Stimulated activated memory B cell treated with anti-CD40 and anti-IgM and Interleukin-4, amounts not matched to agents 10 μg/mL and 1 μg/mL and 100 μg/mL, for 72 hours (primary cell): Measurements from ENCODE around the gene ATF6.
"Not testable (repeated sequence)": the region's sequence is repeated elsewhere in the genome, so short reads cannot be mapped to it uniquely, and the experiment has no call there.

Experiments used
- ATAC-seq: fragments of 150-1000 bp; cut with Tn5 transposase; 2 replicates; pipeline ENCODE4 v1.10.0; 2021
- H3K27ac Mint-ChIP-seq: one replicate; pipeline ENCODE4 v1.8.0; 2022; ENCODE audit warnings: mild to moderate bottlenecking, mixed read lengths
- H3K27me3 Mint-ChIP-seq: one replicate; pipeline ENCODE4 v1.8.0; 2022; ENCODE audit warnings: mixed read lengths
- H3K36me3 Mint-ChIP-seq: one replicate; pipeline ENCODE4 v1.8.0; 2022; ENCODE audit warnings: mixed read lengths
- H3K4me1 Mint-ChIP-seq: one replicate; pipeline ENCODE4 v1.8.0; 2022; ENCODE audit warnings: mixed read lengths
- H3K4me3 Mint-ChIP-seq: one replicate; pipeline ENCODE4 v1.8.0; 2022; ENCODE audit warnings: mild to moderate bottlenecking, moderate library complexity, mixed read lengths
- H3K9me3 Mint-ChIP-seq: one replicate; pipeline ENCODE4 v1.8.0; 2022; ENCODE audit warnings: mixed read lengths

ATF6 gene

DNA sequence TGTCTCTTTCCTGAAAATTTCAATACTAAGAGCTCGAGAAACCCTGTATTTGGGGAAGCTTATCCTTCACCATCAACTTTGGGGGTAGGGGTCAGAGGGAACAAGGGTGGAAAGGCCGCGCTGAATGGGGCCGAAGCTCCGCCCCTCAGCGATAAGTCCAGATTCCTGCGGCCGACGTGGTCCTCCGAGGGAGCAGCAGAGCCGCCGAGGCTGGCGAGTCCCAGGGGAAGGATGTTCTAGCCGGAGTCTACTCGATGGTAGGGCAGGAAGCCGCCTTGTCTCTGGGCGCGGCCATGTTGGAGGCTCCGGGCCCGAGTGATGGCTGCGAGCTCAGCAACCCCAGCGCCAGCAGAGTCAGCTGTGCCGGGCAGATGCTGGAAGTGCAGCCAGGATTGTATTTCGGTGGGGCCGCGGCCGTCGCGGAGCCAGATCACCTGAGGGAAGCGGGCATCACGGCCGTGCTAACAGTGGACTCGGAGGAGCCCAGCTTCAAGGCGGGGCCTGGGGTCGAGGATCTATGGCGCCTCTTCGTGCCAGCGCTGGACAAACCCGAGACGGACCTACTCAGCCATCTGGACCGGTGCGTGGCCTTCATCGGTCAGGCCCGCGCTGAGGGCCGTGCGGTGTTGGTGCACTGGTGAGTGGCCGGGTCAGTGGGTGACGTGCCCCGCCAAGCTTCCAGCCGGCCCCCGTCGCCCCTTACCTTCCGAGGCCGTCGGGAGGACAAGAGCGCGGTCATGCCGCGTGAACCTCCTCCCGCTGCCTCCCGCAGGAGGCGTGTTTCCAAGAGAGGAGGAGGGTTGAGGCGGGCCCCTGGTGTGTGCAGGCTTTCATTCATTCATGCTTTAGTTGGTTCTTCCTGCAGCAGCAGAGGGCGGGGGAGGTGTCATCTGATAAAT, 16.4 kb upstream of the ATF6 start, which contains the start of gene DUSP12:
TSS of gene DUSP12 (plus strand) at position 278 of the 899 bp plus-strand sequence. CDS start at position 294, 16 bp downstream.
- ATAC-seq, result peak; percentile 99
- Mint-ChIP-seq H3K27ac (peak within 1 kb of the TSS; percentile 99), H3K9me3 (peaks cover 5% of the 10 kb centered on the region), H3K27me3 (no peaks in the 10 kb centered on the region), H3K36me3 (peaks cover 13% of the 10 kb centered on the region), H3K4me1 (peaks cover 48% of the 10 kb centered on the region), H3K4me3 (peak within 1 kb of the TSS; percentile 100)

DNA sequence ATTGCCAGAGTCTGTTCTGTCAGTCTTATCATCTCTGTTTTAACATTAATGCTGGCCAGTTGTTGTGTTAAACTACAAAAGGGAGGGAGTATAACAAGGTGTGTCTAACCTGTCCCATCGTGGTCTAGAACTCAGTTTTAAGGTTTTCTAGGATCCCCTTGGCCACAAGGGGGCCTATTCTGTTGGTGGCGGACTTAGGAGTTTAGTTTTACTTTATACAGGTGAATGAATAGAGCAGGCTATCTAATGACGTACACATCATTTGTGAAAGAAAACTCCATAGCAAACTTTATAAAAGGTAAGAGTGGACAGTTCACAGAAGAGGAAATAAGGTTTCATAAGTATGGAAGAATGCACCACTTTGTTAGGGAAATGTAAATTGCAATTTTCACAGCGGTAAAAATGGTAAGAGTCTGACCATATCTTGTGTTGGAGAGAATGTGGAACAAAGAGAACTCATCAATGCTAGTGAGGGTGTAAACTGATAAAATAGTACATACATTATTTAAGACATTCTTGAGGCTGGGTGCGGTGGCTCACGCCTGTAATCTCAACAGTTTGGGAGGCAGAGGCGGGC, 2.5 kb upstream of the ATF6 start:
- Mint-ChIP-seq H3K4me3 (peak overlapping the region; percentile 53), H3K36me3 (peaks cover 6% of the 10 kb centered on the region), H3K9me3 (no peaks in the 10 kb centered on the region), H3K4me1 (peaks cover 39% of the 10 kb centered on the region), H3K27ac (peak overlapping the region; percentile 56), H3K27me3 (no peaks in the 10 kb centered on the region)
- peak; percentile 51 for ATAC-seq

DNA sequence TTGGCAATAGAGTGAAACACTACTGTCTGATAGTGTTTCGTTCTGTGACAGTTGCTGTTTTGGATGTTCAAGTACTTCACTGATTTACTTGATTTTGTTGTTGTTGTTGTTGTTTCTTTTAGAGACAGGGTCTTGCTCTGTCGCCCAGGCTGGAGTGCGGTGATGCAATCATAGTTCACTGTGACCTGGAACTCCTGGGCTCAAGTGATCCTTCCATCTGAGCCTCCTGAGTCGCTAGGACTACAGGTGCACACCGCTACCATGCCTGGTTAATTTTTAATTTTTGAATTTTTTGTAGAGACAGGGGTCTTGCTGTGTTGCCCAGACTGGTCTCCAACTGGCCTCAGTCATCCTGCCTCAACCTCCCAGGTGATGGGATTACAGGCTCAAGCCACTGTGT, 2.3 kb downstream of the ATF6 start:
- Mint-ChIP-seq H3K27ac (no peak overlapping the region), H3K4me1 (peaks cover 33% of the 10 kb centered on the region), H3K4me3 (no peak overlapping the region), H3K36me3 (no peaks in the 10 kb centered on the region), H3K27me3 (no peaks in the 10 kb centered on the region), H3K9me3 (no peaks in the 10 kb centered on the region)
- ATAC-seq, result no peak

DNA sequence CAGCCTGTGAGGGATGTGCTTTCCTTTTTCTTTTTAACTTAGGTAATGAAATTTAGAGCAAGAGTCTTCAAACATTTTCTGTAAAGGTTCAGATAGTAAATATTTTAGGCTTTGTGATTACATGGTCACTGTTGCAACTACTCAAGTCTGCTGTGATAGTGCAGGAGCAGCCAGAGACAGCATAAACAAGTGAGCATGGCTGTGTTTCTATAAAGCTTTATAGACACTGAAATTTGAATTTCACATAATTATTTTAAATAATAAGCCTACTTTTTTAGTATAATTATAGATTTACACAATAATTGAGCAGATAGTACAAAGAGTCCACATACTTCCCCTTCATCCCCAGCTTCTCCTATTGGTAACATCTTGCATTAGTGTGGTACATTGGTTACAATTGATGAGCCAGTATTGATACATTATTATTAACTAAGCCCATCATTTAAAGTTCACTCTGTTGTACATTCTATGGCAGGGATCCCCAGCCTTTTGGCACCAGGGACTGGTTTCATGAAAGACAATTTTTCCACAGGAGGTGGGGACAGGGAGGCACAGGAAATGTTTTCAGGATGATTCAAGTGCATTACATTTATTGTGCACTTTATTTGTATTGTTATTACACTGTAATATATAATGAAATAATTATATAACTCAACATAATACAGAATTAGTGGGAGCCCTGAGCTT, 3.0 kb downstream of the ATF6 start:
- Mint-ChIP-seq H3K27ac (no peak overlapping the region), H3K9me3 (no peaks in the 10 kb centered on the region), H3K4me3 (no peak overlapping the region), H3K36me3 (no peaks in the 10 kb centered on the region), H3K27me3 (no peaks in the 10 kb centered on the region), H3K4me1 (peaks cover 26% of the 10 kb centered on the region)
- no peak for ATAC-seq

DNA sequence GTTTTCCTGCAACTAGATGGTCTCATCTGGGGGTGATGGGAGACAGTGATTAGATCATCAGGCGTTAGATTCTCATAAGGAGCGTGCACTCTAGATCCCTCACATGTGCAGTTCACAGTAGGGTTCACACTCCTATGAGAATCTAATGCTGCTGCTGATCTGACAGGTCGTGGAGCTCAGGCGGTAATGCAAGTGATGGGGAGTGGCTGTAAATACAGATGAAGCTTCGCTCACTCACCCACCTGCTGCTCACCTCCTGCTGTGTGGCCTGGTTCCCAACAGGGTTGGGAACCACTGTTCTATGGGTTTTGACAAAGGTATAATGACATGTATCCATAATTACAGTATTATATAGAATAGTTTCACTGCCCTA, 3.5 kb downstream of the ATF6 start:
- H3K27ac Mint-ChIP-seq, H3K36me3 Mint-ChIP-seq, ATAC-seq, H3K9me3 Mint-ChIP-seq, H3K4me3 Mint-ChIP-seq, H3K27me3 Mint-ChIP-seq: not testable (repeated sequence)
- H3K4me1 Mint-ChIP-seq, result peaks cover 26% of the 10 kb centered on the region

DNA sequence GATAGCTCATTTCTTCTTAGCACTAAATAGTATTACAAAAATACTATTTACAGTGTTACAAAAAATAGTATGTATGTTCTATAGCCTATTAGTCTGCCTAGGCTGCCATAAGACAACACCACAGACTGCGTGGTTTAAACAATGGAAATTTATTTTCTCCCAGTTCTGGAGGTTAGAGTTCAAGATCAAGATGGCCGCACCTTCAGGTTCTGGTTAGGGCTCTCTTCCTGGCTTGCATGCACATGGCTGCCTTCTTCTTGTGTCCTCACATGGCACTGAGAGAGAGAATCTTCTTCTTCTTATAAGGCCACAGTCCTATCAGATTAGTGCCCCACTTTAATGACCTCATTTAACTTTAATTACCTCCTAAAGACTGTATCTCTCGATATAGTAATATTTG, 4.1 kb downstream of the ATF6 start:
- no peak overlapping the region for H3K27ac Mint-ChIP-seq
- H3K36me3 Mint-ChIP-seq, result no peaks in the 10 kb centered on the region
- H3K4me1 Mint-ChIP-seq, result peaks cover 26% of the 10 kb centered on the region
- no peak overlapping the region for H3K4me3 Mint-ChIP-seq
- H3K9me3 Mint-ChIP-seq, result no peaks in the 10 kb centered on the region
- no peak for ATAC-seq
- no peaks in the 10 kb centered on the region for H3K27me3 Mint-ChIP-seq

DNA sequence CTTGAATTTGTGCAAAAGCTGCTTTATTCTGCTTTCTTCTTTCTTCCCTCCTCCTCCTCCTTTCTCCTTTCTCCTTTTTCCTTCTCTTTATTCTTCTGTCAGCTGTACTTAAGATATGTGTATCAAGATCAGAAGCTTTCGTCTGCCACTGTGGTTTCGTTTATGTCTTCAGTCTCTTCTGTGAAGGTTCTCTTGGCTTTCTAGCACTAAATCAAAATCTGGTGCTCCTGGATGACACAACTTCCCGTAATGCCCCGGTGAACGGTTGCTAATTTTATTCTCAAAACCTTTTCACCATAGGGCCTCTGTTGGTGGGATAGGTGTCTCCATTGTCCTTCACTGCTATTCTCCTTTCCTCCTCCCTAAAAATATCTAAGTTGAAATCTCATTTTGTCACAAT, 5.0 kb downstream of the ATF6 start:
- Mint-ChIP-seq H3K9me3 (no peaks in the 10 kb centered on the region), H3K4me3 (no peak overlapping the region), H3K4me1 (peaks cover 26% of the 10 kb centered on the region), H3K27me3 (no peaks in the 10 kb centered on the region), H3K27ac (no peak overlapping the region), H3K36me3 (no peaks in the 10 kb centered on the region)
- ATAC-seq, result no peak

DNA sequence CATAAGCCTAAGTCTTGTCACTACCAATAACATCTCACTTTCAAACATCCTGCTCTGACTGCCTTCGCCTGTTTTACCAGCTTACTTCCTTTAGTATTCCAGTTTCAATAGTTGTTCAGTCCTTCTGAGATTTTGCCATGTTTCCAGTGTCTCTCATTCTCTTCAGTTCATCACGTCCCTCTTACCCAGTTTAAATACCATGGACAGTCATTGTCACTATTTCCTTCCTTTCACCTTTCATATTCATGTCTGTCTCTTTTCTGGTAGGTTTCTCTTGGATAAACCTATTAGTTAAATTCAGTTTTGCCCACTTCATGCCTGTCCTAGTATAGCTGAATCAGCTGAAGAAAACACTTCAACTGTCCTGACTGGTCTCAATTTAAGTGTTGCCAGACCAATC, 5.9 kb downstream of the ATF6 start:
- no peak for ATAC-seq
- Mint-ChIP-seq H3K27me3 (no peaks in the 10 kb centered on the region), H3K36me3 (no peaks in the 10 kb centered on the region), H3K9me3 (no peaks in the 10 kb centered on the region), H3K4me3 (no peak overlapping the region), H3K4me1 (peaks cover 22% of the 10 kb centered on the region), H3K27ac (no peak overlapping the region)

DNA sequence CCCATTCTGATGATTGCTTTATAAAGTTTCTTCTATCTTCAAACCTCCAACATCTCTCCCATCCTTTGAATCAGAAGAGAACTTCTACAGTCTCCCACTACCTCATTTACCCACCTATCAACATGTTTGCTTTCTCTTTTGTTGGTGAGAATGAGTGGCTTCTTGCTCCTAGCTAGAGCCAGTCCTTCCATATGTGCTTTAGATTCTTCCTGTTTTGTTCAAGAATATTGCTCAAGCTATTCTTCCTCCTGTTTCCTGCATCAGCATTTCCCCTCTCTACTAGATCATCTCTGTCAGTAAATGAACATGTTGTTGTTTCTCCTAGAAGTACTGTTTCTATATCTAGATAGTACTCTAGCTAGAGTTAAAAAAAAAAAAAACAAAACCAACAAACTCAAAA, 6.3 kb downstream of the ATF6 start:
- Mint-ChIP-seq H3K27ac (no peak overlapping the region), H3K36me3 (no peaks in the 10 kb centered on the region), H3K4me3 (no peak overlapping the region), H3K9me3 (no peaks in the 10 kb centered on the region), H3K27me3 (no peaks in the 10 kb centered on the region), H3K4me1 (peaks cover 19% of the 10 kb centered on the region)
- no peak for ATAC-seq

DNA sequence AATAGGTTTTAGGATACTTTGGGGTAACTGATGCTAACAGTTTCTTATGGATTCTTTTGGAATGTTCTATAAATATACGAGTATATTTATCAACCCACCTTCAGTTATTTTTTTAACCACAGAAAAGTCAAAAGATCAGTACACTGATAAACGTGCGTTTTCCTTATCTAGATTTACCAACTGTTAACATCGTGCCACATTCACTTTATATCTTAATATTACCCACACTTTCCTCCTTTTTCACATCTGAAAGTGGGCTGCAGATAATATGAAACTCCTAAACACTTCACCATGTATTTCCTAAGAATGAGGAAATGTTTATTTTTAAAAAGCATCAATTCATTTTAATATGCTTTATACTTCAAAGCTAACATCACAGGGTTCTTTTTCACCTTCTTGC, 7.7 kb downstream of the ATF6 start:
- no peaks in the 10 kb centered on the region for H3K9me3 Mint-ChIP-seq
- H3K27me3 Mint-ChIP-seq, result no peaks in the 10 kb centered on the region
- no peak overlapping the region for H3K4me3 Mint-ChIP-seq
- H3K36me3 Mint-ChIP-seq, result no peaks in the 10 kb centered on the region
- H3K4me1 Mint-ChIP-seq, result peaks cover 14% of the 10 kb centered on the region
- ATAC-seq, result no peak
- no peak overlapping the region for H3K27ac Mint-ChIP-seq

DNA sequence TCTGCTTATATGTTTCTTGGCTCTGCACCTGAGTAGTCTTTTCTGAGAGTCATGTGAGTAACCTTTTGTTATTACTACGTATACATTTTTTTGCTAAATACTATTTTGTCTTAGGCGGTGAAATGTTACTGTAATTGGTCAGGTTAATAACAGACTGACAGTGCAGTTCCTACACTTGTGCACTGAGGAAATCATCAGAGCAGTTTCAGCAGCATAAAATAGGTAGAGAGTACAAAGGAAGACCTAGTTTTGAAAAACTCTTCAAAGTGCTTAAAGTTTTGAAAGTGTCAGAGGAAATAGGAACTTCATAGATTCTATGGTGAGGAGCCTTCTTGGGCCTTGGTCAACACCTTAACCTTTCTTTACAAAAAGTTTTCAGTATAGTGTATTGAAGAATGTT, 11.1 kb downstream of the ATF6 start:
- H3K4me3 Mint-ChIP-seq, result no peak overlapping the region
- H3K27ac Mint-ChIP-seq, result no peak overlapping the region
- H3K9me3 Mint-ChIP-seq, result no peaks in the 10 kb centered on the region

DNA sequence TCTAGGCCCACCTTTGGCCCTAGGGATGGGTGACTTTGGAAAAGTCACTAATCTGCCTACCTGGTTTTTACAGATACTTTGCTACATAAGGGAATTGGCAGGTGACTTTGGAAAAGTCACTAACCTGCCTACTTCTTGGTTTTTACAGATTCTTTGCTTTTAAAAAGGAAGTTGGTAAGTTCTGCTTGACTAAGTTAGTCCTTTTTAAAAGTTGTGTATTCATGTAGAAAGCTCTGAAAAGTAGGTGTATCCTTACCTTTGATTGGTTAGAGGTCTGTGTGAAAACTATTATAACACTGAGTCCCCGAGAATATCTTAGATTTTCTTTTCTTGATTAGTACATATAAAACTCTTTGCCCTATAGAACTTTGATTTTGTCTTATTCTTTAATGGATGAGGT, 12.4 kb downstream of the ATF6 start:
- Mint-ChIP-seq H3K36me3 (peaks cover 27% of the 10 kb centered on the region), H3K9me3 (no peaks in the 10 kb centered on the region), H3K27ac (no peak overlapping the region), H3K27me3 (no peaks in the 10 kb centered on the region), H3K4me1 (peaks cover 16% of the 10 kb centered on the region), H3K4me3 (no peak overlapping the region)
- no peak for ATAC-seq

More for the DNA sequence above, 11.1 kb downstream of the ATF6 start:
- peaks cover 16% of the 10 kb centered on the region for H3K4me1 Mint-ChIP-seq
- no peak for ATAC-seq
- no peaks in the 10 kb centered on the region for H3K27me3 Mint-ChIP-seq
- H3K36me3 Mint-ChIP-seq, result peaks cover 18% of the 10 kb centered on the region

DNA sequence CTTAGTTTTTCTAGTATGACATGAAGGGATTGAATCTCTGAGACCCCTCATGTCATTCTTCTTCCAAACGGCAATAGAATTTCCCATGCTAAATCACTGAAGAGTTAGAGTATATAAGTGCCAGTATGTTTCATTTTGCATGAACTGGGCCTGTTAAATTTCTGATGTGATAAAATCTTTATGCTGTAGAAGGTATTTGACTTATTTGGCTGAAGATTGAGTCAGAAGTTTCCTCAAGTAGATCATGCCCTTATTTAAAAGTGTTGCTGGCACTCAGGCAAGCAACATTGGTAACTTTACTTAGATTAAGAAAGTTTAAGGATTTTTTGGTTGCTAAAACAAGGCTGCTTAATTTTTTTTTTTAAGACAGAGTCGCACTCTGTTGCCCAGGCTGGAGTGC, 13.3 kb downstream of the ATF6 start:
- no peak for ATAC-seq
- Mint-ChIP-seq H3K9me3 (no peaks in the 10 kb centered on the region), H3K27me3 (no peaks in the 10 kb centered on the region), H3K4me3 (no peak overlapping the region), H3K27ac (no peak overlapping the region), H3K36me3 (peaks cover 35% of the 10 kb centered on the region), H3K4me1 (peaks cover 22% of the 10 kb centered on the region)

DNA sequence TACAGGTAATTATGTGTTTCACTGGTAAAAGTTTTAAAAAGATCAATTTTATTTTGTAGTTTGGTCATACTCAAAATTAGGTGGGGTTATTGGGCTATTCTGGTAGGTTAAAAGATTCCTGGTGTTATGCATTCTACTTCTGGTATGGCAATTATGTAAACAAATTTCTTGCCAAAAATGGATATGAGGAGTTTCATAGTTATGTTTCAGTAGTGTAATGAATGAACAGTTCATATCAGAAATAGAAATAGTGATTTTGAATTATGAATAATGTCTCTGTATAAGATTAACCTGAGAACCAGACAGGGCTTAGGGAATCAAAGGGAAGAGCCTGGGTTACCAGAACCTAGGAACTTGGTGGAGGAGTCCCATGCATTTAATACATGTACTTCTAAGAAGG, 15.9 kb downstream of the ATF6 start:
- no peak for ATAC-seq
- H3K27ac Mint-ChIP-seq, result no peak overlapping the region
- peaks cover 28% of the 10 kb centered on the region for H3K4me1 Mint-ChIP-seq
- peaks cover 53% of the 10 kb centered on the region for H3K36me3 Mint-ChIP-seq
- no peaks in the 10 kb centered on the region for H3K9me3 Mint-ChIP-seq
- no peak overlapping the region for H3K4me3 Mint-ChIP-seq
- no peaks in the 10 kb centered on the region for H3K27me3 Mint-ChIP-seq

DNA sequence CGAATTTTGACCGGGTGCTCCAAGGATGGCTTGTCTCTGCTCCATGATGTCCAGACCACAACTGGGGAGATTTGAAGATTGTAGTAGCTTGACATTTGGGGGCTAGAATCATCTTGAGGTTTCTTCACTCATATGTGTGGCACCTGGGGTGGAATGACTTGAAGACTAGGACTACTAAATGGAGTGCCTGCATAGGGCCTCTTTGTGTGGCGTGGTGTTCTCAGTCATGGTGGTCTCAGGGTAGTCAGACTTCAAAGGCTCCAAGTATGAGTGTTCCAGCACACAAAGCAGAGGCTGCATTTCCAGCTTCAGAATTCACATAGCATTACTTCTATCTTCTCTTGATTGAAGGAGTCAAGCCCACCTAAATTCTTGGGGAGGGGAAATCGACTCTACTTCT, 16.8 kb downstream of the ATF6 start:
- Mint-ChIP-seq H3K4me1 (peaks cover 28% of the 10 kb centered on the region), H3K27ac (no peak overlapping the region), H3K27me3 (no peaks in the 10 kb centered on the region), H3K9me3 (no peaks in the 10 kb centered on the region), H3K4me3 (no peak overlapping the region), H3K36me3 (peaks cover 60% of the 10 kb centered on the region)
- ATAC-seq, result no peak

DNA sequence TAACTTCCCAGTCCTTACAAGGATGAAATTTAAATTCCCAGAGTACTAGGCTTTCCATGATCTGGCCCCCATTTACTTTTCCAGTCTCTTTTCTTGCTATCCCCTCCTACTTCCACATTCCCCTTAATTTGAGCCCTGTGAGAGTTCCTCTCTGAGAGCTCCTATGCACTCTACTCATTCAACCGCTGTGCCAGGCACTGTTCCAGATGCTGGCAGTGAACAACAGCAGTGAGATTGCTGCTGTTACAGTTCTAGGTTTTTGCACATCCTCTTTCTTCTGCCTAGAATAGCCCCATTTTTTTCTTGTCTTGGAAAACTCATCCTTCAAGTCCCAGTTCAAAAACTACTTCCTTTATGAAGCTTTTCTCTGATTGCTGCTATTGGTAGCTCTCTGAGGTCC, 18.8 kb downstream of the ATF6 start:
- no peak for ATAC-seq
- peaks cover 71% of the 10 kb centered on the region for H3K36me3 Mint-ChIP-seq
- no peaks in the 10 kb centered on the region for H3K9me3 Mint-ChIP-seq
- no peaks in the 10 kb centered on the region for H3K27me3 Mint-ChIP-seq
- H3K27ac Mint-ChIP-seq, result peak overlapping the region; percentile 41
- peaks cover 12% of the 10 kb centered on the region for H3K4me1 Mint-ChIP-seq
- H3K4me3 Mint-ChIP-seq, result no peak overlapping the region
